Measurements from ENCODE around the gene DNAH17.
"Not testable (repeated sequence)": the region's sequence is repeated elsewhere in the genome, so short reads cannot be mapped to it uniquely, and the experiment has no call there.

DNAH17 gene

DNA sequence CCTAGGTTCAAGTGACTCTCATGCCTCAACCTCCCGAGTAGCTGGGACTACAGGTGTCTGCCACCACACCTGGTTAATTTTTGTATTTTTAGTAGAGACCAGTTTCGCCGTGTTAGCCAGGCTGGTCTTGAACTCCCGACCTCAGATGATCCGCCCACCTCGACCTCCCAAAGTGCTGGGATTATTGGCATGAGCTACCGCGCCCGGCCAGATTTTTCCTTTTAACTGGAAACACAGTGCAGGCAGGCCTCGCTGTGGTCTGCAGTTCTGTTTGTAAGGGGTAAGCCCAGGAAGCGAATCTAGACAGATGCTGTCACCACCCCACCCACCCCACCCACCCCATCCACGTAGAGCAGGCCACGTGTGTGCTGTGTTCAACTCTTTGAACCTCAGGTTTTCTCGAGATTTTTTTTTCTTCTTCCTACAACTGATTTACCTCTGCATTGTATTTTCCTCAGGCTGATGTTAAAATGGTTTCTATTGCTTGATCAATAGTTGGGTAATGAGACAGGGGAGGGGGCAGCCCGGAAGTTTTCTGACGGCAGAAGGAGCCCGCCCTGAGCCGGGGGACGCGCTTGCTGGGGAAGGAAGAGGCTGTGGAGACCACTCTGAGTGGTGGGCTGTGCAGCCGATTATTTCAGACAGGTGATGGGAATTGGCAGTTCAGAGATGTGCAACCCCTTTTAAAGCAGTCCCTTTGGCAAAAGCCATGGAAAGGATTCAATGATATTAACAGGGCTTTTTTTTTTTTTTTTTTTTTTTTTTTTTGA, 72.9 kb downstream of the DNAH17 start:
- no peak overlapping the region for H3K4me3 ChIP-seq (replicated peaks; ENCODE audit: low read depth, low read length)
- TF ChIP-seq, protein P1, sequence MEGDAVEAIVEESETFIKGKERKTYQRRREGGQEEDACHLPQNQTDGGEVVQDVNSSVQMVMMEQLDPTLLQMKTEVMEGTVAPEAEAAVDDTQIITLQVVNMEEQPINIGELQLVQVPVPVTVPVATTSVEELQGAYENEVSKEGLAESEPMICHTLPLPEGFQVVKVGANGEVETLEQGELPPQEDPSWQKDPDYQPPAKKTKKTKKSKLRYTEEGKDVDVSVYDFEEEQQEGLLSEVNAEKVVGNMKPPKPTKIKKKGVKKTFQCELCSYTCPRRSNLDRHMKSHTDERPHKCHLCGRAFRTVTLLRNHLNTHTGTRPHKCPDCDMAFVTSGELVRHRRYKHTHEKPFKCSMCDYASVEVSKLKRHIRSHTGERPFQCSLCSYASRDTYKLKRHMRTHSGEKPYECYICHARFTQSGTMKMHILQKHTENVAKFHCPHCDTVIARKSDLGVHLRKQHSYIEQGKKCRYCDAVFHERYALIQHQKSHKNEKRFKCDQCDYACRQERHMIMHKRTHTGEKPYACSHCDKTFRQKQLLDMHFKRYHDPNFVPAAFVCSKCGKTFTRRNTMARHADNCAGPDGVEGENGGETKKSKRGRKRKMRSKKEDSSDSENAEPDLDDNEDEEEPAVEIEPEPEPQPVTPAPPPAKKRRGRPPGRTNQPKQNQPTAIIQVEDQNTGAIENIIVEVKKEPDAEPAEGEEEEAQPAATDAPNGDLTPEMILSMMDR (IDR thresholded peaks at IDR 0.05; ENCODE audit: low read length, missing control alignments): no peak
- no peak for DNase-seq (ENCODE audit: low read depth)

DNA sequence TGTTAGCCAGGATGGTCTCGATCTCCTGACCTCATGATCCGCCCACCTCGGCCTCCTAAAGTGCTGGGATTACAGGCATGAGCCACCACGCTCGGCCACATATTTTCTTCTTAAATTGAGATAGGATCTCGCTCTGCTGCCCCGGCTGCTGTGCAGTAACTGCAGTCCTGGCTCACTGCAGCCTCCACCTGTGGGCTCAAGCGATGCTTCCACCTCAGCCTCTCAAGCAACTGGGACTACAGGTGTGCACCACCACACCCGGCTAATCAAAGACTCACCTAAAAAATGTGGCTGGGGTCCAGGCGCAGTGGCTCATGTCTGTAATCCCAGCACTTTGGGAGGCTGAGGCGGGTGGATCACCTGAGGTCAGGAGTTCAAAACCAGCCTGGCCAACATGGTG, 73.8 kb downstream of the DNAH17 start:
- not testable (repeated sequence) for DNase-seq (ENCODE audit: low read depth); H3K4me3 ChIP-seq (replicated peaks; ENCODE audit: low read depth, low read length)

- TF ChIP-seq, protein P1 (IDR thresholded peaks at IDR 0.05; ENCODE audit: low read length, missing control alignments): no peak
- H3K4me3 ChIP-seq (replicated peaks; ENCODE audit: low read depth, low read length): no peak overlapping the region
- no peak for DNase-seq (ENCODE audit: low read depth)
These were observed 74.5 kb downstream of the DNAH17 start for GRCh38 chr17:78502611-78503148.

- DNase-seq (ENCODE audit: low read depth): no peak
- TF ChIP-seq, protein P1 (IDR thresholded peaks at IDR 0.05; ENCODE audit: low read length, missing control alignments): no peak
- H3K4me3 ChIP-seq (replicated peaks; ENCODE audit: low read depth, low read length): no peak overlapping the region
These were observed 75.8 kb downstream of the DNAH17 start for GRCh38 chr17:78501241-78502036.

DNA sequence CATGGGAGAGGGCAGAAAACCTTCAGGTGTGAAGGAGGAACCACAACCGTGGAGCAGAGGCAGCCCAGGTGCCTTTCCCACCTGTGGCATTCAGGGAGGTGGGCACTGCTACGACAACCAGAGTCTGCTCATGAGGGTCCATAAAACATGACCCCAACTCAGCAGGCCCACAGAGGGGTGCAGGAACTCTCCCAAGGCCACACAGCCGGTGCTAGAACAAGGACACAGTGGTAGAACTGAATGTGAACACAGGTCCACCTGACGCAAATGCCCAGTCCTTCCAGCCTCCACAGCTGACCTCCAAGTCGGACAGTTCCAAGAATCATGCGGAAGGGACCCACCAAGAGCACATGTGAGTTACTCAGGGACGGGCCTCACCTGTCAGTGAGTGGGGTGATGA, 76.4 kb downstream of the DNAH17 start:
- no peak overlapping the region for H3K4me3 ChIP-seq (replicated peaks; ENCODE audit: low read depth, low read length)
- no peak for DNase-seq (ENCODE audit: low read depth)
- TF ChIP-seq, protein P1 (IDR thresholded peaks at IDR 0.05; ENCODE audit: low read length, missing control alignments): no peak

DNA sequence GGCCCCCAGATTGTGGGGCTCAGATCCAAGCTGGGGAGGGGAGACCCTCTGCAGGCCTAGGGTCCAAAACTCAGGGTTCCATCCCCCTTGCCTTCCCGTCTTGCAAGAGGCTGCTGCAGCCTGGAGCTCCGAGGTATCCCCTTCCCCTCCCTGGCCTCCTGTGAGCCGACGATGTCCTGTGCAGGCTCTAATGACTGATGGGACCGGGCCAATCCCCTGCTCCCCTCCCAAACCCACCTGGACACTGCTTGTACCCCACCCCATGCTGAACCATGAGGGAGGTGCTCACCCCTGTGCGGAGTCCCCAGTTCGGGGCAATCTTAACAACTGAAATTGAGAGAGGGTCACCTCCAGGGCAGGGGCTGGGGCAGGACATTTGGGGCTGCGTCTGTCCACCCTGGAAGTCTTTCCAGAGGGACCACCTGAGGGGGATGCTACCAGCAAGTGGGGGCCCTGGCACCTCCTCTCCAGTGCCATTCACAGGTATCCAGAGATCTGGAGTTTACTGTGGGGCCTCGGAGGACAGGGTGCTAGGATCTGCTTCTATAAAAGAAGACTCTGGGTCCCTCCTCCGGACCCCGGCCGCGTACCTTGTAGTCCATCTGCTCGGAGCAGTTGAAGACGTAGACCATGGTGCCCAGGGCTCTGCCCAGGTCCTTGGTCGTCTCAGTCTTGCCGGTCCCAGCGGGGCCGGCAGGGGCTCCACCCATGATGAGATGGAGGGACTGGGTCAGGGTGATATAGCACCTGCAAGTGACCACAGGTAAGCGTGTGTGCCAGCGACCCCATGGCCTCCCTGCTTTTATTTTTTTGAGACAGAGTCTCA, 77.3 kb downstream of the DNAH17 start:
- TF ChIP-seq, protein P1 (IDR thresholded peaks at IDR 0.05; ENCODE audit: low read length, missing control alignments): no peak
- DNase-seq (ENCODE audit: low read depth): no peak
- no peak overlapping the region for H3K4me3 ChIP-seq (replicated peaks; ENCODE audit: low read depth, low read length)

- no peak overlapping the region for H3K4me3 ChIP-seq (replicated peaks; ENCODE audit: low read depth, low read length)
- TF ChIP-seq, protein P1 (IDR thresholded peaks at IDR 0.05; ENCODE audit: low read length, missing control alignments): no peak
- no peak for DNase-seq (ENCODE audit: low read depth)
These were observed 78.3 kb downstream of the DNAH17 start for GRCh38 chr17:78498848-78499247.
